ENCODE measurements around the gene EFCAB13.
A peak's percentile ranks its signal among the peaks of the same experiment; 100 is the strongest.

Gene EFCAB13

GRCh38 chr17:47276868-47277267 is 46.9 kb upstream of the EFCAB13 start (continued):
- TF ChIP-seq ZBTB44 (tag by site-specific recombination; IDR thresholded peaks at IDR 0.05): no peak
- no peak for TF ChIP-seq ZNF692 (tag by site-specific recombination; IDR thresholded peaks at IDR 0.05)
- no peak for TF ChIP-seq ZNF184 (tag by site-specific recombination; IDR thresholded peaks at IDR 0.05)
- no peak for TF ChIP-seq ELK4 (IDR thresholded peaks at IDR 0.05; ENCODE audit: borderline replicate concordance, low read depth, low read length)
- peak; percentile 46 for TF ChIP-seq ZBTB8A (tag by site-specific recombination; IDR thresholded peaks at IDR 0.05)
- TF ChIP-seq KLF10 (tag by site-specific recombination; IDR thresholded peaks at IDR 0.05): no peak
- peak; percentile 93 for TF ChIP-seq ZNF341 (tag by site-specific recombination; IDR thresholded peaks at IDR 0.05; ENCODE audit: low read depth)
- TF ChIP-seq PRDM6 (tag by site-specific recombination; IDR thresholded peaks at IDR 0.05): no peak
- 0 out of 2 replicates have a peak, but pooled peaks have one; percentile 8 for TF ChIP-seq ZNF76 (tag by site-specific recombination; IDR thresholded peaks at IDR 0.05; ENCODE audit: borderline replicate concordance, low read depth)
- peak; percentile 37; the same call in 1 of the 2 replicates for TF ChIP-seq ZNF600 (tag by site-specific recombination; IDR thresholded peaks at IDR 0.05)
- TF ChIP-seq ZBTB11 (tag by site-specific recombination; conservative IDR thresholded peaks at IDR 0.05; ENCODE audit: low read depth): no peak
- no peak for TF ChIP-seq HOXC10 (CRISPR knock-in tag; IDR thresholded peaks at IDR 0.05)
- no peak for TF ChIP-seq ZNF558 (tag by site-specific recombination; IDR thresholded peaks at IDR 0.05)
- peak; percentile 75; the same call in 1 of the 2 replicates for TF ChIP-seq IKZF3 (tag by site-specific recombination; IDR thresholded peaks at IDR 0.05)
- no peak for TF ChIP-seq ZNF624 (tag by site-specific recombination; IDR thresholded peaks at IDR 0.05)
- no peak for TF ChIP-seq ZNF473 (tag by site-specific recombination; IDR thresholded peaks at IDR 0.05)
- TF ChIP-seq ZNF518A (tag by site-specific recombination; conservative IDR thresholded peaks at IDR 0.05; ENCODE audit: low read depth): 0 out of 2 replicates have a peak, but pooled peaks have one; percentile 40
- TF ChIP-seq PRDM10 (tag by site-specific recombination; IDR thresholded peaks at IDR 0.05): peak; percentile 80
- TF ChIP-seq SP3 (tag by site-specific recombination; IDR thresholded peaks at IDR 0.05): no peak
- no peak for TF ChIP-seq FEZF1 (tag by site-specific recombination; IDR thresholded peaks at IDR 0.05)
- no peak for TF ChIP-seq ZNF48 (tag by site-specific recombination; IDR thresholded peaks at IDR 0.05)

All from HEK293 (cell line).